ENCODE measurements around the gene KIRREL3.
"Not testable (repeated sequence)": the region's sequence is repeated elsewhere in the genome, so short reads cannot be mapped to it uniquely, and the experiment has no call there.

Gene KIRREL3

GRCh38 chr11:126385991-126386728 lies 614.4 kb downstream of the KIRREL3 start:
- DNase-seq (ENCODE audit: insufficient read length, low spot score): no peak
- no peak for FAIRE-seq
- no peak for TF ChIP-seq POLR2A (IDR thresholded peaks at IDR 0.05; ENCODE audit: low read depth, low read length)

GRCh38 chr11:126384449-126385070 lies 616.0 kb downstream of the KIRREL3 start:
- TF ChIP-seq POLR2A (IDR thresholded peaks at IDR 0.05; ENCODE audit: low read depth, low read length): no peak
- no peak for FAIRE-seq
- DNase-seq (ENCODE audit: insufficient read length, low spot score): no peak

- no peak for TF ChIP-seq POLR2A (IDR thresholded peaks at IDR 0.05; ENCODE audit: low read depth, low read length)
- DNase-seq (ENCODE audit: insufficient read length, low spot score): no peak
- no peak for FAIRE-seq
Observed at GRCh38 chr11:126383339-126384335, 616.9 kb downstream of the KIRREL3 start.

- not testable (repeated sequence) for DNase-seq (ENCODE audit: insufficient read length, low spot score); FAIRE-seq
Observed at GRCh38 chr11:126382641-126383040, 617.9 kb downstream of the KIRREL3 start.

- not testable (repeated sequence) for FAIRE-seq; DNase-seq (ENCODE audit: insufficient read length, low spot score)
Observed at GRCh38 chr11:126381960-126382359, 618.6 kb downstream of the KIRREL3 start.

GRCh38 chr11:126380909-126381308 lies 619.7 kb downstream of the KIRREL3 start:
- DNase-seq (ENCODE audit: insufficient read length, low spot score): no peak
- TF ChIP-seq POLR2A (IDR thresholded peaks at IDR 0.05; ENCODE audit: low read depth, low read length): no peak

GRCh38 chr11:126378763-126379162 lies 621.8 kb downstream of the KIRREL3 start:
- TF ChIP-seq POLR2A (IDR thresholded peaks at IDR 0.05; ENCODE audit: low read depth, low read length): no peak
- DNase-seq (ENCODE audit: insufficient read length, low spot score) (no peak), FAIRE-seq (no peak)

More at GRCh38 chr11:126380909-126381308, 619.7 kb downstream of the KIRREL3 start:
- FAIRE-seq: no peak

GRCh38 chr11:126375726-126376125 lies 624.8 kb downstream of the KIRREL3 start:
- DNase-seq (ENCODE audit: insufficient read length, low spot score) (no peak), FAIRE-seq (no peak)
- no peak for TF ChIP-seq POLR2A (IDR thresholded peaks at IDR 0.05; ENCODE audit: low read depth, low read length)

GRCh38 chr11:126374562-126375300 lies 625.8 kb downstream of the KIRREL3 start:
- FAIRE-seq; DNase-seq (ENCODE audit: insufficient read length, low spot score): not testable (repeated sequence)

- peak; percentile 99 for FAIRE-seq
- not testable (repeated sequence) for DNase-seq (ENCODE audit: insufficient read length, low spot score)
Observed at GRCh38 chr11:126373389-126374066, 627.0 kb downstream of the KIRREL3 start.
